Heart left ventricle (tissue), 13 donors: ENCODE results near the gene IQCC.

Source experiments
- CTCF ChIP-seq, 12 donors: fragments of 200-600 bp; sonication (generic) in 4 of 12; IDR thresholded peaks; one replicate each; pipeline versions ENCODE4 v1.5.0 to v1.8.0; 2018 to 2022; ENCODE audit warnings: antibody characterized with exemption in 12 of 12, mild to moderate bottlenecking in 5 of 12
- POLR2A ChIP-seq, 2 donors: fragments of 450-650 bp; IDR thresholded peaks; one replicate each; pipeline ENCODE4 v1.6.1; 2017; ENCODE audit warnings: antibody characterized with exemption in 2 of 2, mild to moderate bottlenecking in 2 of 2, moderate library complexity in 2 of 2
- donor health status: ischemic (EF 13 %, LVEDD 7.1; RV severe dilation, severe dysfunction).
- donor health status: DM: no; HTN: yes; CAD: no.
- donor health status: DM: no; HTN: no; CAD: no.
- donor health status: ischemic (EF 25% LVEDD 6.9; RV normal size, moderate dysfunction).
- donor health status: ischemic (EF 25% LVEDD 5.7; RV mildly dilated, moderate dysfunction).
- donor health status: ischemic (EF 35%, LVEDD 5.7; RV mildly dilated, moderate dysfunction).
- donor health status: nonischemic (EF 11% LVEDD 7.7; RV severe dilation, severe dysfunction).
- donor health status: DM: yes; HTN: yes; CAD: no.
- donor health status: PGD.
- donor health status: ischemic (EF 29% LVEDD 5.4; RV normal size, mild dysfunction).
- donor health status: nonischemic (EF 23%, LVEDD 6.1; RV moderate dilation, normal function).

GRCh38 chr1:32242341-32242851 lies 36.9 kb downstream of the IQCC start:
- TF ChIP-seq CTCF (IDR thresholded peaks at IDR 0.05) = no peak
- TF ChIP-seq POLR2A (IDR thresholded peaks at IDR 0.05) = no peak
